ENCODE results near the gene TMEM178B.

GRCh38 chr7:141354251-141354650 is 280.4 kb downstream of the TMEM178B start:
- TF ChIP-seq CTCF (IDR thresholded peaks at IDR 0.05; ENCODE audit: low read depth, low read length, poor library complexity, severe bottlenecking) (no peak), EZH2phosphoT487 (IDR thresholded peaks at IDR 0.05; ENCODE audit: borderline replicate concordance, low read length) (no peak)

All from DOHH2 (cell line).